GM18873 (cell line): ENCODE data around the gene MARCHF3.
"Not testable (repeated sequence)": the region's sequence is repeated elsewhere in the genome, so short reads cannot be mapped to it uniquely, and the experiment has no call there.

Experiments used
- ATAC-seq: cut with Tn5 transposase; IDR thresholded peaks from one replicate; pipeline ENCODE4 v1.9.1; 2021; ENCODE audit warnings: mild to moderate bottlenecking, moderate library complexity, moderate number of reproducible peaks; ENCODE audit not compliant: unreplicated experiment, low FRiP score

The MARCHF3 gene

GRCh38 chr5:127053049-127053448, 22.7 kb upstream of the MARCHF3 start:
- no peak for ATAC-seq

GRCh38 chr5:127051591-127051990, 21.2 kb upstream of the MARCHF3 start:
- no peak for ATAC-seq

DNA sequence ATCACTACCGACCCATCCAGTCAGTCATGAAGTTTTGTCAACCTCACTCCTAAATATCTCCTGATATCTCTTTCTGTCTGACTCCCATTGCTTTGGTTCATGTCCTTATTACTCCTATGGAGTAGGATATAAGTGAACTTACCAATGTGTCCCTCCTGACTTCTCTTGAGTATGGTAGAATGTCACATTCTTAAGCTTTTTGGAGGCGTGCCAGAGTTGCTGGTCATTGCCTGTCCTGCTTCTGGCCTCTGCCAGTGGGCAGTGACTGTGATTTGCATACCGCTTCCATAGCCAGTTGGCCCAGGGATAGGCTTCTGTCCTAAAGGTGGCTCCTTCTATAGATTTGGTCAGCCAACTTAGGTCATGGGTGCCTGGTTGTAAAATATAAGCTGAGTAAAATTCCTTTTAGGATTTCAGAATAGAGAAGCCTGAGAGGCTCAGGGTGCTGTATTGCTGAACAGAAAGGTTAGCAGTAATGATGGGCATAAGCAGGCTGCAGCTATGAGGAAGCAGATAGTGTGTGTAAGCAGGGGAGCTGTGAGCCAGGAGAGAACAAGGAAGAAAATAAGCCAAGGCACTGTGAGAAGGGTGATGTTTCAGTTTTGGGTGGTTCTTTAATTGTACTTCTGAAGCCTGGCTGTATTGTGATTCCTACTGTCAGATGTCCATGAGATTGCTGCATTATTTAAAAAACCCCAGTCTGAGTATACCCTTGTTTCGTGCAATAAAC, 16.1 kb upstream of the MARCHF3 start:
- ATAC-seq: no peak

DNA sequence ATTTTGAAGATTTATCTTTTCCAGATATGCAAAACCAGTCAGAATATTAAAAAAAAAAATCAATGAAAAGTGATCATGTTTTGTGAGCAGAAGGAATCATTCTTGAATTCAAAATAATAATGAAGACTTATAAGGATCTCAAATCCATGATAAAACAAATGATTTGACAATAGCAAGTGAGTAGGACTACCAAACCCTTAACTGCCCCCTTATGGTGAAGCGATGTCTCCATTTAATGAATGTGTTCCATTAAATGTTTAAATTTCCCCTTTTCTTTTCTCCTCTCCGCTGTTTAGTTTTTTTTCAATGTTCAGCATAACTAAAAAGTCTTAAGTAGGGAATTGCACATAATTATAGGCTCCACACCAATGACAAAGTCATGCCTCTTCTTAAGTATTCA, 12.2 kb upstream of the MARCHF3 start:
- no peak for ATAC-seq

- ATAC-seq: no peak
Observed at GRCh38 chr5:127041571-127041970, 11.2 kb upstream of the MARCHF3 start.

DNA sequence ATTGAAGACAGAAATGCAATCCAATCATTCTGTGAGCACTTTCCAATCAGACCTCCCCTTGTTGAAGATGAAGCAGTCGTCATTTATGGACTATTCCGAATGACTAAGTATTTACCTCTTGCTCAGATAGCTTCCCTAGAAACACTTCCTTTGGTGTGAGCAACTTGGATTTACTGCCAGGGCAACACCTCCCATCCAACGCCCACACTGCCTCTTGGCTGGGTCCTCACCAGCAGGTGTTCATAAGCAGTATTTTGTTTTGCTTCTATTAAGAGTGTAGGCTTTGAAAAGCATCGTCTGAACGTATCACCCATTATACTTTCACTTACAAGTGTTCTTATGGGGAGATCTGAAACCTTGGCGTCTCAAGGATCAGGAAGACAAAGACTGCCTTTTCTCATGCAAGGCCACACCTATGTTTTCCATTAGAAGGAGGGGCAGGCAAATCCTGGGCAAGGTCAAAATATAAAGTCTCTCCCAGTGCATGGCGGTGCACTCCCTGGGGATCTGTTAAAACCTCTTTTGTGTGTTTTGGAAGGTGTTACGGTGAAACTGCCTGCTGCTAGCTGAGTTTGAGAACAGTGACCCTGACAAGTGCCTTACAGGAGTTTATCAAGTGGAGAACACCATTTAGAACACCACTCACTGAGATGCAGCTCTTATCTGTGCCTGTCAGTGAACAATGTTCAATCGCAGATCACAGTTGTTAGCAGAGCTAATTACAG, 10.6 kb upstream of the MARCHF3 start:
- no peak for ATAC-seq

- ATAC-seq: no peak
Observed at GRCh38 chr5:127038550-127038949, 8.2 kb upstream of the MARCHF3 start.

DNA sequence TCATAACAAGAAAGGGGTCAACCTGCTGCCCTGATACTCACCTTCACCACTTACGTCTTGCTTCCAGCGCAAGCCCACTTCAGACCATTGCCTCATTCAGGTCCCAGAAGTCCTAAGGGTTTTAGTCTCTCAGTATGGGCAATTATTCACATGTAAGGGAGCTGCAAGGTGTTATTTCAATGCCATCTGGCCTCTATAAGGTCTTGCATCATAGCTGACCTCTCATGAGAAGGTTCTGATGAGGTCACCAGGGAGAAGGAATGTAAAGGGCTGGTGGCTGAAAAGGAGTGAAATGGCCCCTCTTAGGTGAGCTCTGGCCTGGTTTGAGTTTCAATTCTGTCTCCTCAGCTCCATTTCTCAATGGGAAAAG, 1.5 kb upstream of the MARCHF3 start:
- ATAC-seq: no peak

DNA sequence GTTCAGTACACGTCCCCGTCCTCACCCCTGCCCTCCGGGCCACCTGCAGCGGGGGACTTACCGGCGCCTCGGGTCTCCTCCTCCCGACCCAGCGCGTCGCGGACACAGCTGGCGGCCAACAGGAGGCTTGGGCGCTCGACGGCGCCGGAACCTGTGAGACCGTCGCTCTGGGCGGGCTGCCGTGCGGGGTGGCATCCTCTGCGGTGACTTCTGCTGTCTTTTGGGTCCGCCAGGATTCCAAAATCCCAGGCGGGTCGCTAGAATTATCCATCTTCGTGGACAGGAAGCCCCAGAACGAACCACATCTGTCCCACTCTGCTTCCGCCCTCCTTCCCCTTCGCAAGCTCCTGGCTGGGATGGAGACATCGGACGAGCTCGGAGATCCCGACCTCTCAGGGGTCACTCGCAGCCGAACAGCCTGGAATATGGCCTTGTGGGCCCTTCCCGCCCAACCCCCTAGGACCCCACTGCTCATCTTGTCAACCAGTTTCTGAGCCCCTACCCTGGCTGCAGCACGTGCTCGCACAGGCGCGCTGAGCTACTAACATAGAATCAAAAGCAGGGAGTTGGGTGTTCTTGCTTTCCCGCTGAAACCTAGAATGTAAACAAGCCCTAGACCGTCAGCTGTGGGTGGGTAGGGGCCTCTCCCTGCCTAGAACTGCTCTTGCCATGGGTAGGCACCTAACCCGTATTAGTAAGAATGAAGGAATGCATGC, 947 bp upstream of the MARCHF3 start:
- peak; percentile 5 for ATAC-seq

DNA sequence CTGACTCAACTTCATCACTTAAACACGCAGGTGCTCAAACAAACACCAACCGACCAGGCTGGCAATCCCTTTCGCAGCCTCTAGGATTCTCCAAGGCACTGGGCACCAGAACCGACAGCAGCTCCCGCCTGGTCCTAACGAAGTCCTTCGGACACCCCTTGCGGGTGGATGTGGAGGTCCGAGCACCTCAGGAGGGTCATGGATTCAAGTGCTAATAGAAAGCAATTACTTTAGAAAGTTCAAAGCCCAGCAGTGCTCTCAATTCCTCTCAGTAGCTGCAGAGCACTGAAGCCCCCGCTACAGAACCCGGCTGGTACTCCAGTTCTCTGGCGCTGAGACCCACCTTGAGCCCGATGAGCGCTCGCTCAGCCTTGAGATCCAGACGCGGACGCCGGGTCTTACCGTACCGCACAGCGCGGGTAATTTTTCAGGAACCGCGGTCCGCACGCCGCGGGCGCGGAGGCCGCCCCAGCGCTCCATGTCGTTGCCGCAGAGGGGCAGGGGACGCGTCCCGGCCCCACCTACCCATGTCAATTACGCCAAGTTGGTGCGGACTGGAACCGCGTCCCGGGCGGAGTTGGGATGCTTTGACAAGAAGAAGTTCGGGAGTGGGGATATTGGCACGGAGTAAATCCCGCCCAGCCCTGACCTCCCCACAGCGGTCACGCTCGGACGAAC, 638 bp downstream of the MARCHF3 start:
- ATAC-seq: no peak

GRCh38 chr5:127028822-127029457, 1.4 kb downstream of the MARCHF3 start:
- no peak for ATAC-seq

- no peak for ATAC-seq
Observed at GRCh38 chr5:127027539-127027938, 2.8 kb downstream of the MARCHF3 start.

DNA sequence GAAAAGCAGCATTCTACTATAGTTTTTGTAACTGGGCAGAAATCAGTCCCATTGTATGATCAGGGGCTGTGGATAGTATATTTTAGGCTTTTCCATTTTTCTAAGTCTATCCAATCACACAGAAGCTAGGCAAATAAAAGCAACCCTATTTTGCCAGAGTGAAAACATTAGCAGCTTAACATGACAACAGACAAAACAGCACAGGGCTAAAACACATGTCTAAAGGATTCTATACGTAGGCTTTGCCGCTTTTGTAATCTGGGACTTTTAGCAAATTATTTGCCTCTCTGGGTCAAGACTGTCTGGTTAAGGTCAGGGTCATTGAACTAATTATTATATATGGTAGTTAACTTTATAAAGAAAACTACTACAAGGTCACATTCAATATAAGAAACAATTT, 4.2 kb downstream of the MARCHF3 start:
- no peak for ATAC-seq

DNA sequence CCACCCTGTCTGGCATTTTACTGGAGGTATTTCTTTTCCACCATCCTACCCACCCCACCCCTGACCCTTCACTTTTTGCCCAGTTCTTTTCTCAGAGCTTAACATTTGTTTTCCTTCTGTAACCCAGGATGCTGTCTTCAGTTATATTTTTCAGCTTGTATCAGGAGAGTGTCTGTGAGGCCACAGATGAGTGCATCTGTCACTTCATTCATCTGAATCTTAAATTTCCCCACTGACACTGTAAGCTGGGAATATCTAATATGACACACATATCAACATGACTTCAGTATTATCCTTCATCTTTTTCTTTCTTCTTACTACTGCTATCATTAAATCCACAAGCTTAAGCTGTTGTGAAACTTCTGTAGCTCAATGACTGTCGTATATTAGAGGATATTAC, 4.9 kb downstream of the MARCHF3 start:
- no peak for ATAC-seq

- ATAC-seq: no peak
Observed at GRCh38 chr5:127024821-127025220, 5.5 kb downstream of the MARCHF3 start.

DNA sequence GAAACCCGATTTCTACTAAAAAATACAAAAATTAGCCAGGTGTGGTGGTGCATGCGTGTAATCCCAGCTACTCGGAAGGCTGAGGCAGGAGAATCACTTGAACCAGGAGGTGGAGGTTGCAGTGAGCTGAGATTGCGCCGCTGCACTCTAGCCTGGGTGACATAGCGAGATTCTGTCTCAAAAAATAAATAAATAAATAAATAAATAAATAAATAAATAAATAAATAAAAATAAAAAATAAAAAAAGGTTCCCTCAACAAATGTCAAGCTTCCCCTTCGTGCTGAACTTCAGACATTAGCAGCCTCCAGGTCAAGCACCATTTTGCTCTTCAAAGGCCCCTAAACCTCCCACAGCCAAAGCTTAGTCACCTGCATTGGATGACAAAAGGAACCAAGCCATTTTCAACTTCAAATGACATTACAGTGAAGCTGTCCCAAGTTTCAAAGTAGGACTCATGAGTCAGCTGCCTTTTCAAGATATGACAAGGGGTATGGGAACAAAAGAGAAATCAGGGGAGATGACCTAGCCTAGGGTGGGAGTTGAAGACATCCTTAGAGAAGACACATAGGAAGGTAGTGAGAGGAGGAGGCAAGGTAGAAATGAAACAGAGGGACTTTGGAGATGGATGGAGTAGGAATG, 6.7 kb downstream of the MARCHF3 start:
- not testable (repeated sequence) for ATAC-seq

DNA sequence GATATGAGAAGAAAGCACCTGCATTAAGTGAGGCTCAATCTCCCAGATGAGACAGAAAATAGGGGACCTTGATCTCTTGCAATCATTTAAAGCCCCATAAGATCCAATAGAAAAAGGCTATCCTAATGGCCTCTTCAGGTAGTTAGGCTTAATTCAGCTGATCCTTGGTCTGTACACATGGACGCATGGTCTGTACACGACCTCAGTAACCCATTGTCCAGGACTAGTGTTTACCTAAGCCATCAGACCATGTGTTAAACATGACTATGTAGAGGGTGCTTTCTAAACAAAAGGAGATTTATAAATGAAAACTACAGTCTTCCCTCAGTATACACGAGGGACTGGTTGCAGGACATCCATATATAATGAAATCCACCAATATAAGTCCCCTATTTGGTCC, 7.5 kb downstream of the MARCHF3 start:
- ATAC-seq: no peak

DNA sequence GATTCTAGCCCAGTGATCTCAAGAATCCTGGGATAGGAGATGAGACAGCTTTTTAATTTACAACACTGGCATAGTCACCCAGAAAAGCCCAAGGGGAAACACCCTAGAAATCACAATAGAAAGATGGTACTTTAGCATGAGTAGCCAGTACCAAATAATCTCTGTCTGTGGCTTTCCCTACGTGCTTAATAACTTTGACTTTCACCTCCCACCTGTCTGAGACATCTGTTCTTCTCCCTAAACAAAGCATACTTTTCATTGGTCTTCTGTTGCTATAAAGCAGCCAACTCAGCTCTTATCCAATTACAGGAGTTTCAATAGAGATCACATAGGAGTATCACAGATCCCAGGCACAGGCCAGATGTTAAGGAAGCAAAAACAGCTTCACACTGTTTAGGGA, 10.4 kb downstream of the MARCHF3 start:
- no peak for ATAC-seq

DNA sequence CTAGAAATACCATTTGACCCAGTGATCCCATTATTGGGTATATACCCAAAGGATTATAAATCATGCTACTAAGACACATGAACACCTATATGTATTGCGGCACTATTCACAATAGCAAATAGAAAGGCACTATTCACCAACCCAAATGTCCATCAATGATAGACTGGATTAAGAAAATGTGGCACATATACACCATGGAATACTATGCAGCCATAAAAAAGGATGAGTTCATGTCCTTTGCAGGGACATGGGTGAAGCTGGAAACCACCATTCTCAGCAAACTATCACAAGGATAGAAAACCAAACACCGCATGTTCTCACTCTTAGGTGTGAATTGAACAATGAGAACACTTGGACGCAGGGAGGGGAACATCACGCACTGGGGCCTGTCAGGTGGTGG, 13.6 kb downstream of the MARCHF3 start:
- ATAC-seq: not testable (repeated sequence)

DNA sequence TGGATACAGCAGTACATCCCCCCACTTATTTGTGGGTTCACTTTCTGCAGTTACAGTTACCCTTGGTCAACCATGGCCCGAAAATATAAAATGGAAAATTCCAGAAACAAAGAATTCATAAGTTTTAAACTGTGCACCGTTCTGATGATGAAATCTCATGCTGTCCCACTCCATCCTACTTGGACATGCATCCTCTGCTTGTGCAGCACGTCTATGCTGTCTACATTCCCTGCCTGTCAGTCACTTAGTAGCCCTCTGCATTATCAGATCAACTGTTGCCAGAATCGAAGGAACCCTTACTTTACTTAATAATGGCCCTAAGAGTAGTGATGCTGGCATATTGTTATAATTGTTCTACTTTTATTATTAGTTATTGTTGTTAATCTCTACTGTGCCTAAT, 14.6 kb downstream of the MARCHF3 start:
- no peak for ATAC-seq
